Esophagus muscularis mucosa (tissue), 3 donors: ENCODE measurements around the gene FBXO46.

Experiments used
- POLR2A ChIP-seq: fragments of 450-650 bp; IDR thresholded peaks from one replicate; pipeline ENCODE4 v1.6.1; 2017; ENCODE audit warnings: antibody characterized with exemption, moderate library complexity, mild to moderate bottlenecking, low read depth
- POLR2AphosphoS5 ChIP-seq, 2 donors: sonication (generic); formaldehyde crosslinking; IDR thresholded peaks; one replicate each; pipeline ENCODE4 v1.6.1; 2017; ENCODE audit warnings: antibody characterized with exemption in 2 of 2
- TF ChIP-seq, protein P1 (sequence below), 3 experiments: fragments of 200-600 bp in 2 of 3; fragments of 450-650 bp in 1 of 3; sonication (generic) in 2 of 3; IDR thresholded peaks; one replicate each; pipeline ENCODE4 v1.5.1; 2017 to 2019; ENCODE audit warnings: antibody characterized with exemption in 3 of 3, mild to moderate bottlenecking in 2 of 3, moderate library complexity in 1 of 3

GRCh38 chr19:45745606-45746005 is 14.9 kb upstream of the FBXO46 start:
- TF ChIP-seq, protein P1, sequence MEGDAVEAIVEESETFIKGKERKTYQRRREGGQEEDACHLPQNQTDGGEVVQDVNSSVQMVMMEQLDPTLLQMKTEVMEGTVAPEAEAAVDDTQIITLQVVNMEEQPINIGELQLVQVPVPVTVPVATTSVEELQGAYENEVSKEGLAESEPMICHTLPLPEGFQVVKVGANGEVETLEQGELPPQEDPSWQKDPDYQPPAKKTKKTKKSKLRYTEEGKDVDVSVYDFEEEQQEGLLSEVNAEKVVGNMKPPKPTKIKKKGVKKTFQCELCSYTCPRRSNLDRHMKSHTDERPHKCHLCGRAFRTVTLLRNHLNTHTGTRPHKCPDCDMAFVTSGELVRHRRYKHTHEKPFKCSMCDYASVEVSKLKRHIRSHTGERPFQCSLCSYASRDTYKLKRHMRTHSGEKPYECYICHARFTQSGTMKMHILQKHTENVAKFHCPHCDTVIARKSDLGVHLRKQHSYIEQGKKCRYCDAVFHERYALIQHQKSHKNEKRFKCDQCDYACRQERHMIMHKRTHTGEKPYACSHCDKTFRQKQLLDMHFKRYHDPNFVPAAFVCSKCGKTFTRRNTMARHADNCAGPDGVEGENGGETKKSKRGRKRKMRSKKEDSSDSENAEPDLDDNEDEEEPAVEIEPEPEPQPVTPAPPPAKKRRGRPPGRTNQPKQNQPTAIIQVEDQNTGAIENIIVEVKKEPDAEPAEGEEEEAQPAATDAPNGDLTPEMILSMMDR (IDR thresholded peaks at IDR 0.05), result no peak
- no peak for TF ChIP-seq POLR2A
- TF ChIP-seq POLR2AphosphoS5 (IDR thresholded peaks at IDR 0.05), result no peak
